Upper lobe of left lung (tissue), 6 donors: ENCODE results near the gene YPEL2. TPM values are rescaled to one million over a fixed set of nuclear protein-coding genes. Genes with fewer than 3 reads are reported as not detected.
A peak's percentile ranks its signal among the peaks of the same experiment; 100 is the strongest.

Source experiments
- ATAC-seq, 2 donors: fragments of 200-7000 bp; cut with Tn5 transposase; one replicate each; pipeline ENCODE4 v1.9.1; 2022; ENCODE audit warnings: mild to moderate bottlenecking in 2 of 2, moderate library complexity in 2 of 2; ENCODE audit not compliant: low FRiP score in 2 of 2
- DNase-seq, 2 donors: peaks; one replicate each; pipeline ENCODE4 v3.0.0-alpha.2; 2019 to 2020
- H3K27ac ChIP-seq, 4 donors: fragments of 200-600 bp; sonication (generic); one replicate each; pipeline ENCODE4 v1.5.1; 2016 to 2019
- H3K27me3 ChIP-seq, 4 donors: fragments of 200-600 bp; sonication (generic); one replicate each; pipeline ENCODE4 v1.5.1; 2017 to 2019
- H3K36me3 ChIP-seq, 4 donors: fragments of 200-600 bp; sonication (generic); one replicate each; pipeline ENCODE4 v1.5.1; 2016 to 2019
- H3K4me1 ChIP-seq, 4 donors: fragments of 200-600 bp; sonication (generic); one replicate each; pipeline ENCODE4 v1.5.1; 2018 to 2019
- H3K4me3 ChIP-seq, 4 donors: fragments of 200-600 bp; sonication (generic); one replicate each; pipeline ENCODE4 v1.5.1; 2017 to 2019; ENCODE audit warnings: mild to moderate bottlenecking in 2 of 4, moderate library complexity in 1 of 4
- H3K9me3 ChIP-seq, 4 donors: fragments of 200-600 bp; sonication (generic); one replicate each; pipeline ENCODE4 v1.5.1; 2018 to 2019
- CTCF ChIP-seq, 6 experiments: fragments of 450-650 bp in 4 of 6; fragments of 200-600 bp in 2 of 6; sonication (generic) in 2 of 6; IDR thresholded peaks; one replicate each; pipeline ENCODE4 v1.5.1; 2016 to 2019; ENCODE audit warnings: antibody characterized with exemption in 6 of 6
- EP300 ChIP-seq, 4 donors: sonication (generic); formaldehyde crosslinking; IDR thresholded peaks; one replicate each; pipeline ENCODE4 v1.5.1; 2017; ENCODE audit warnings: antibody characterized with exemption in 4 of 4, control low read depth in 2 of 4
- POLR2A ChIP-seq, 4 donors: fragments of 450-650 bp; IDR thresholded peaks; one replicate each; pipeline ENCODE4 v1.5.1; 2016 to 2017; ENCODE audit warnings: antibody characterized with exemption in 4 of 4, mild to moderate bottlenecking in 2 of 4
- POLR2AphosphoS5 ChIP-seq, 2 donors: sonication (generic); formaldehyde crosslinking; IDR thresholded peaks; one replicate each; pipeline ENCODE4 v1.5.1; 2017; ENCODE audit warnings: antibody characterized with exemption in 2 of 2
- WGBS, 2 donors: methylation state at CpG; one replicate each; pipeline ENCODE4 v1.1.5; 2017 to 2018; 5-methylcytosine and 5-hydroxymethylcytosine counted together
- total RNA-seq, 6 donors: library from RNA; depleted of rRNA in 4 of 6; stranded (reverse); fragments of >200 nt in 4 of 6; gene quantifications; one replicate each; pipeline versions ENCODE4 v1.1.0 to v1.2.1, GENCODE V29; 2016 to 2021
- donor health status: DM: no; HTN: no; CAD: no; lungs with moderate emphysema.
- donor health status: DM: no; HTN: yes; CAD: no; lungs with severe emphysema.

The YPEL2 gene
- total RNA-seq, 6 donors from 2014 or later, result 17.5 to 38.8 (median 26.8) TPM

GRCh38 chr17:59380474-59380873 lies 49.0 kb downstream of the YPEL2 start:
- no peaks in the 10 kb centered on the region for H3K9me3 ChIP-seq
- ATAC-seq, result no peak
- H3K4me1 ChIP-seq, result peaks cover 28 to 47% (median 43%) of the 10 kb centered on the region in 4 donors
- no peak for DNase-seq
- TF ChIP-seq CTCF (IDR thresholded peaks at IDR 0.05) (no peak), POLR2A (IDR thresholded peaks at IDR 0.05) (no peak), POLR2AphosphoS5 (IDR thresholded peaks at IDR 0.05) (no peak), EP300 (IDR thresholded peaks at IDR 0.05) (no peak)
- H3K27me3 ChIP-seq, result no peaks in the 10 kb centered on the region
- 88 to 94% methylated on average over 3 of the region's 3 CpGs for WGBS, 2 donors
- no peaks in the 10 kb centered on the region for H3K36me3 ChIP-seq
- H3K4me3 ChIP-seq, result no peak overlapping the region
- peak overlapping the region in 2 of 4 donors; percentile 35 to 68 for H3K27ac ChIP-seq

- DNase-seq (no peak), ATAC-seq (peak; percentile 47 to 64)
- Histone ChIP-seq H3K4me3 (no peak overlapping the region), H3K27ac (peak overlapping the region; percentile 32 to 79 (median 55)), H3K27me3 (no peaks in the 10 kb centered on the region), H3K4me1 (peaks cover 28 to 40% (median 38%) of the 10 kb centered on the region in 4 donors), H3K36me3 (no peaks in the 10 kb centered on the region), H3K9me3 (no peaks in the 10 kb centered on the region)
- no peak for TF ChIP-seq POLR2AphosphoS5 (IDR thresholded peaks at IDR 0.05)
- TF ChIP-seq EP300 (IDR thresholded peaks at IDR 0.05), result no peak
- TF ChIP-seq POLR2A (IDR thresholded peaks at IDR 0.05), result no peak
- no peak for TF ChIP-seq CTCF (IDR thresholded peaks at IDR 0.05)
- 57% methylated on average over 8 of the region's 8 CpGs for WGBS, 2 donors
Measured at GRCh38 chr17:59381716-59382570, 50.5 kb downstream of the YPEL2 start.

GRCh38 chr17:59383893-59384292 lies 52.4 kb downstream of the YPEL2 start:
- Histone ChIP-seq H3K27me3 (no peaks in the 10 kb centered on the region), H3K9me3 (no peaks in the 10 kb centered on the region), H3K4me3 (no peak overlapping the region), H3K36me3 (no peaks in the 10 kb centered on the region), H3K27ac (no peak overlapping the region), H3K4me1 (peaks cover 14 to 22% (median 20%) of the 10 kb centered on the region in 4 donors)
- ATAC-seq (no peak), DNase-seq (no peak)
- 85 to 92% methylated on average over 4 of the region's 4 CpGs for WGBS, 2 donors
- no peak for TF ChIP-seq EP300 (IDR thresholded peaks at IDR 0.05)
- no peak for TF ChIP-seq CTCF (IDR thresholded peaks at IDR 0.05)
- TF ChIP-seq POLR2AphosphoS5 (IDR thresholded peaks at IDR 0.05), result no peak

- DNase-seq, result no peak
- Histone ChIP-seq H3K4me1 (no peaks in the 10 kb centered on the region), H3K27ac (peak overlapping the region in 1 of 4 donors; percentile 7), H3K4me3 (no peak overlapping the region), H3K9me3 (no peaks in the 10 kb centered on the region), H3K27me3 (no peaks in the 10 kb centered on the region), H3K36me3 (peaks cover 10 to 32% (median 14%) of the 10 kb centered on the region in 4 donors)
- ATAC-seq, result no peak
- 83 to 91% methylated on average over 11 of the region's 11 CpGs for WGBS, 2 donors
- TF ChIP-seq EP300 (IDR thresholded peaks at IDR 0.05), result no peak
- TF ChIP-seq POLR2A (IDR thresholded peaks at IDR 0.05), result no peak
- no peak for TF ChIP-seq CTCF (IDR thresholded peaks at IDR 0.05)
- TF ChIP-seq POLR2AphosphoS5 (IDR thresholded peaks at IDR 0.05), result no peak
Measured at GRCh38 chr17:59387351-59388068, 56.1 kb downstream of the YPEL2 start.
